H1 (cell line): Measurements from ENCODE around the gene CCDC15. TPM values are rescaled to one million over a fixed set of nuclear protein-coding genes. Genes with fewer than 3 reads are reported as not detected.

Experiments
- CTCF ChIA-PET: fragments of 300-600 bp; sonication (Branson Sonifier 250); formaldehyde crosslinking; loops from one replicate; lab custom pipeline; 2021; ENCODE audit not compliant: partially characterized antibody; lab: Charles Lee
- POLR2A ChIA-PET: fragments of 300-600 bp; sonication (Branson Sonifier 250); formaldehyde crosslinking; loops from one replicate; lab custom pipeline; 2021; ENCODE audit warnings: inconsistent platforms; ENCODE audit not compliant: partially characterized antibody; lab: Charles Lee
- DNase-seq, 2 experiments: peaks; one replicate each; pipeline versions ENCODE4 v3.0.0 to v3.0.0-alpha.2; 2010 to 2022; ENCODE audit warnings: low spot score in 2 of 2, low read depth in 1 of 2, mixed read lengths in 1 of 2
- FAIRE-seq: peaks from 2 replicates; lab custom pipeline; 2011; peaks lifted over from hg19 to GRCh38; lab: Jason Lieb, UNC
- H2AFZ ChIP-seq: 2 replicates; pipeline ENCODE4 v1.8.1; 2012; ENCODE audit warnings: low read length, inconsistent platforms
- H2AK5ac ChIP-seq: 2 replicates; pipeline ENCODE4 v1.6.1; 2013; ENCODE audit warnings: low read depth, low read length
- H2BK120ac ChIP-seq: replicated peaks from 2 replicates; pipeline ENCODE3; 2013; ENCODE audit warnings: low read depth, low read length, inconsistent platforms
- H2BK12ac ChIP-seq: 2 replicates; pipeline ENCODE4 v1.6.1; 2013; ENCODE audit warnings: low read depth, low read length
- H2BK15ac ChIP-seq: 2 replicates; pipeline ENCODE4 v1.6.1; 2013; ENCODE audit warnings: low read length
- H2BK20ac ChIP-seq: 2 replicates; pipeline ENCODE4 v1.6.1; 2013; ENCODE audit warnings: low read length
- H2BK5ac ChIP-seq: 2 replicates; pipeline ENCODE4 v1.6.1; 2013; ENCODE audit warnings: low read depth, low read length
- H3K14ac ChIP-seq: 2 replicates; pipeline ENCODE4 v1.6.1; 2013; ENCODE audit warnings: inconsistent platforms; ENCODE audit not compliant: insufficient read length
- H3K18ac ChIP-seq: 2 replicates; pipeline ENCODE4 v1.6.1; 2013; ENCODE audit warnings: low read length; ENCODE audit errors: extremely low read depth
- H3K23ac ChIP-seq: 2 replicates; pipeline ENCODE4 v1.6.1; 2013; ENCODE audit warnings: inconsistent platforms; ENCODE audit not compliant: insufficient read length
- H3K23me2 ChIP-seq: 2 replicates; pipeline ENCODE4 v1.6.1; 2013; ENCODE audit warnings: low read depth, low read length
- H3K27ac ChIP-seq: 2 replicates; pipeline ENCODE4 v1.6.1; 2011; ENCODE audit warnings: low read depth, low read length, inconsistent platforms
- H3K27me3 ChIP-seq, 4 experiments: replicated peaks in 1 of 4; 1 replicate in 1 of 4; 2 replicates in 3 of 4; pipeline versions ENCODE4 v1.6.1 to v1.8.1; 2011 to 2013; ENCODE audit warnings: low read length in 3 of 4, mild to moderate bottlenecking in 3 of 4, inconsistent platforms in 2 of 4, mixed read lengths in 2 of 4, moderate library complexity in 1 of 4; ENCODE audit not compliant: control insufficient read depth in 3 of 4, insufficient read depth in 3 of 4; ENCODE audit errors: extremely low read depth in 1 of 4
- H3K36me3 ChIP-seq, 4 experiments: 2 replicates each; pipeline versions ENCODE4 v1.6.1 to v1.8.1; 2011 to 2013; ENCODE audit warnings: mild to moderate bottlenecking in 4 of 4, low read length in 3 of 4, moderate library complexity in 2 of 4, control low read depth in 1 of 4, inconsistent platforms in 1 of 4; ENCODE audit not compliant: insufficient read depth in 4 of 4, control insufficient read depth in 2 of 4
- H3K4ac ChIP-seq: replicated peaks from 2 replicates; pipeline ENCODE3; 2013; ENCODE audit warnings: low read length, low read depth, mixed read lengths, inconsistent platforms; ENCODE audit not compliant: insufficient read length
- H3K4me1 ChIP-seq, 4 experiments: replicated peaks in 1 of 4; 1 replicate in 1 of 4; 2 replicates in 3 of 4; pipeline versions ENCODE4 v1.6.1 to v1.8.1; 2011 to 2013; ENCODE audit warnings: low read length in 3 of 4, inconsistent platforms in 2 of 4, mixed read lengths in 1 of 4; ENCODE audit not compliant: insufficient read depth in 4 of 4, control insufficient read depth in 3 of 4
- H3K4me2 ChIP-seq, 2 experiments: 2 replicates each; pipeline versions ENCODE4 v1.6.1 to v1.8.1; 2011 to 2013; ENCODE audit warnings: low read depth in 2 of 2, low read length in 2 of 2, control low read depth in 1 of 2, inconsistent platforms in 1 of 2, mild to moderate bottlenecking in 1 of 2; ENCODE audit not compliant: insufficient read depth in 1 of 2
- H3K4me3 ChIP-seq, 4 experiments: fragments of 200-600, 300-600 bp in 1 of 4; sonication (generic), shearing (Covaris generic), sonication (Bioruptor Twin) in 1 of 4; 2 replicates each; pipeline versions ENCODE4 v1.5.1 to v1.8.1; 2011 to 2016; ENCODE audit warnings: low read length in 4 of 4, low read depth in 3 of 4, control low read depth in 2 of 4, inconsistent platforms in 2 of 4, mild to moderate bottlenecking in 2 of 4, mixed read lengths in 1 of 4, moderate library complexity in 1 of 4; ENCODE audit not compliant: insufficient read depth in 2 of 4; ENCODE audit errors: extremely low read depth in 1 of 4
- H3K56ac ChIP-seq: replicated peaks from 2 replicates; pipeline ENCODE3; 2013; ENCODE audit warnings: low read depth, mild to moderate bottlenecking, mixed read lengths, low read length, inconsistent platforms; ENCODE audit not compliant: insufficient read length
- H3K79me1 ChIP-seq: 2 replicates; pipeline ENCODE4 v1.6.1; 2013; ENCODE audit warnings: low read depth, low read length, control low read depth
- H3K79me2 ChIP-seq, 2 experiments: 2 replicates each; pipeline versions ENCODE4 v1.6.1 to v1.8.1; 2012 to 2013; ENCODE audit warnings: low read length in 2 of 2, mild to moderate bottlenecking in 2 of 2, inconsistent platforms in 1 of 2; ENCODE audit not compliant: insufficient read depth in 2 of 2, control insufficient read depth in 1 of 2
- H3K9ac ChIP-seq, 4 experiments: replicated peaks in 1 of 4; 1 replicate in 1 of 4; 2 replicates in 3 of 4; pipeline versions ENCODE4 v1.6.1 to v1.8.1; 2011 to 2013; ENCODE audit warnings: low read depth in 3 of 4, low read length in 3 of 4, control low read depth in 2 of 4, mild to moderate bottlenecking in 2 of 4, moderate library complexity in 2 of 4, inconsistent platforms in 1 of 4; ENCODE audit errors: extremely low read depth in 1 of 4
- H3K9me3 ChIP-seq, 2 experiments: 2 replicates each; pipeline versions ENCODE4 v1.6.1 to v1.8.1; 2012 to 2013; ENCODE audit warnings: mild to moderate bottlenecking in 2 of 2, moderate library complexity in 2 of 2, control low read depth in 1 of 2, inconsistent platforms in 1 of 2, low read depth in 1 of 2, low read length in 1 of 2, mixed read lengths in 1 of 2; ENCODE audit not compliant: insufficient read depth in 2 of 2
- H4K20me1 ChIP-seq, 2 experiments: replicated peaks in 1 of 2; 2 replicates each; pipeline versions ENCODE3 to v1.8.1; 2011 to 2013; ENCODE audit warnings: inconsistent platforms in 2 of 2, low read length in 2 of 2, mild to moderate bottlenecking in 1 of 2; ENCODE audit not compliant: insufficient read depth in 2 of 2, control insufficient read depth in 1 of 2
- H4K5ac ChIP-seq: 2 replicates; pipeline ENCODE4 v1.6.1; 2013; ENCODE audit warnings: low read length, low read depth, mixed read lengths, inconsistent platforms; ENCODE audit not compliant: insufficient read length
- H4K8ac ChIP-seq: 2 replicates; pipeline ENCODE4 v1.8.0; 2013; ENCODE audit warnings: mild to moderate bottlenecking, moderate library complexity, low read length, inconsistent platforms; ENCODE audit not compliant: insufficient read depth; ENCODE audit errors: extremely low read depth
- H4K91ac ChIP-seq: replicated peaks from 2 replicates; pipeline ENCODE3; 2013; ENCODE audit warnings: low read length, mixed read lengths, inconsistent platforms; ENCODE audit not compliant: insufficient read length
- CHD2 ChIP-seq: IDR thresholded peaks from 2 replicates; pipeline ENCODE4 v1.6.1; 2012; ENCODE audit warnings: low read length, improper control_type of control experiment
- EGR1 ChIP-seq: IDR thresholded peaks from 2 replicates; pipeline ENCODE4 v1.6.1; 2011; ENCODE audit warnings: low read depth, low read length, borderline replicate concordance
- HDAC6 ChIP-seq: IDR thresholded peaks from one replicate; pipeline ENCODE4 v1.7.1; 2012; ENCODE audit warnings: low read depth, mild to moderate bottlenecking, inconsistent platforms, low read length, moderate library complexity
- KDM1A ChIP-seq: fragments of 200-600, 300-600 bp; sonication (generic); IDR thresholded peaks from 2 replicates; pipeline ENCODE4 v1.7.1; 2016; ENCODE audit warnings: mild to moderate bottlenecking, low read length, borderline replicate concordance
- SIX5 ChIP-seq: IDR thresholded peaks from 2 replicates; pipeline ENCODE4 v1.6.1; 2011; ENCODE audit warnings: mild to moderate bottlenecking, low read depth, low read length
- TAF7 ChIP-seq: optimal IDR thresholded peaks from 2 replicates; pipeline ENCODE3; 2011; ENCODE audit warnings: low read depth, mild to moderate bottlenecking, inconsistent platforms, low read length, moderate library complexity, borderline replicate concordance
- YY1 ChIP-seq: IDR thresholded peaks from 2 replicates; pipeline ENCODE4 v1.6.1; 2011; ENCODE audit warnings: low read depth, mild to moderate bottlenecking, low read length
- WGBS, 2 experiments: shearing (Covaris generic) in 1 of 2; methylation state at CpG; one replicate each; pipeline versions ENCODE4 v1.1.6 to v1.1.7; 2013 to 2015; ENCODE audit warnings: low lambda C conversion rate in 2 of 2, mixed read lengths in 2 of 2, inconsistent platforms in 1 of 2, low coverage in 1 of 2, missing lambda C conversion rate in 1 of 2; ENCODE audit not compliant: insufficient replicate concordance in 2 of 2, insufficient coverage in 1 of 2, insufficient read length in 1 of 2; ENCODE audit errors: extremely low coverage in 1 of 2, missing lambda C conversion rate in 1 of 2; 5-methylcytosine and 5-hydroxymethylcytosine counted together
- polyA plus RNA-seq, 7 experiments: library from polyadenylated mRNA; depleted of rRNA in 3 of 7; stranded (reverse) in 5 of 7; unstranded in 2 of 7; fragments of >200 nt in 5 of 7; fragments of 200-250 nt in 2 of 7; gene quantifications; 1 replicate in 5 of 7; 2 replicates in 1 of 7; 4 replicates in 1 of 7; pipeline versions ENCODE4 v1.2.1 to v1.2.3, GENCODE V29; 2011 to 2013; ENCODE audit warnings: missing spikeins in 2 of 7, mixed read lengths in 2 of 7
- total RNA-seq: library from RNA; stranded (reverse); fragmentation: NEBNext Ultra II Directional; extraction: Animal tissue kit (Norgen Biotek cat#: 25700); gene quantifications from 2 replicates; pipeline ENCODE4 v1.2.1, GENCODE V29; 2021

CCDC15 gene
- total and polyA plus RNA-seq, 2 of the 8 experiments (the other 6 are each of a cell fraction or from before 2014, with no cell fraction given) = 1.5 to 3.1 TPM

DNA sequence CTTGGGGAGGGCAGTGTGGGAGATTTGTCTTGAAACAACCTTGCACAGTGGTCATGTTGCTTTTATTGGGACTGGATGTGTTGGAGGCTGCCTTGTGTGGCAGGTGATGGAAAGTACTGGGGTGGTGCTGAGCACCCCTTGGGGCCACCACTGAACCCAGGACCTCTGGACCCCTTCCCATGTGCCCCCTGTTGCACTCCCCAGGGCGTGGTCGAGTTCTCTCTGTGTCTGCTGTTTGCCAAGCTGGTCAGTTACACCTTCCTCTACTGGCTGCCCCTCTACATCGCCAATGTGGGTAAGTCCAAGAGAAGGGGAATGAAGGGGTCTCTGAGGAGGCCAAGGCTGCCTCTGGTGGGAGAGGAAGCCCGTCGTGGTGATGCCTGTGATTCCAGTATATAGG lies 128.0 kb downstream of the CCDC15 start:
- H3K9me3 ChIP-seq = no peaks in the 10 kb centered on the region
- H3K4ac ChIP-seq = no peak overlapping the region
- H3K27me3 ChIP-seq = no peaks in the 10 kb centered on the region; a peak in 1 of 7 replicates
- no peak overlapping the region for H3K56ac ChIP-seq
- DNase-seq = no peak
- no peak overlapping the region for H3K18ac ChIP-seq
- H2AK5ac ChIP-seq = no peak overlapping the region
- ChIA-PET CTCF (interaction anchor here (1.0 to 29.4 kb wide), 10 partner anchors 6 to 345 kb away, joined by 3 to 486 read pairs (median 14); partner anchors contain the start of gene TMEM218), POLR2A (interaction anchor here (1.0 to 1.4 kb wide), 2 partner anchors 18 to 30 kb away, joined by 3 to 4 read pairs; partner anchors contain the start of genes SLC37A2 and TMEM218)
- no peaks in the 10 kb centered on the region; the same call in 1 of the 2 replicates for H3K79me1 ChIP-seq
- H4K91ac ChIP-seq = no peak overlapping the region
- H2AFZ ChIP-seq = no peak overlapping the region
- no peak for FAIRE-seq
- no peak overlapping the region for H2BK12ac ChIP-seq
- H3K4me1 ChIP-seq = peaks cover 0 to 3% (median 0%) of the 10 kb centered on the region in 4 experiments; a peak in 2 of 7 replicates
- no peak overlapping the region for H4K5ac ChIP-seq
- H3K23me2 ChIP-seq = no peaks in the 10 kb centered on the region
- H3K4me3 ChIP-seq = no peak overlapping the region
- no peak overlapping the region for H3K14ac ChIP-seq
- H3K36me3 ChIP-seq = no peaks in the 10 kb centered on the region
- WGBS, 2 experiments = 83% methylated on average over 5 of the region's 5 CpGs; no CpG with 5 or more reads in 1 of the 2 experiments
- H2BK20ac ChIP-seq = no peak overlapping the region
- H2BK5ac ChIP-seq = no peak overlapping the region
- no peak overlapping the region for H3K9ac ChIP-seq
- H3K79me2 ChIP-seq = no peaks in the 10 kb centered on the region
- H2BK15ac ChIP-seq = no peak overlapping the region
- H4K20me1 ChIP-seq = no peaks in the 10 kb centered on the region
- no peak overlapping the region for H4K8ac ChIP-seq
- H3K4me2 ChIP-seq = no peak overlapping the region
- no peak overlapping the region for H2BK120ac ChIP-seq
- no peak overlapping the region for H3K23ac ChIP-seq
- H3K27ac ChIP-seq = no peak overlapping the region
- TF ChIP-seq YY1 (no peak), EGR1 (no peak), KDM1A (no peak), SIX5 (no peak), CHD2 (no peak), TAF7 (no peak), HDAC6 (no peak)
